GM23248 (cell line): Measurements from ENCODE around the gene GAMT. TPM values are rescaled to one million over a fixed set of nuclear protein-coding genes. Genes with fewer than 3 reads are reported as not detected.

Source experiments
- DNase-seq: peaks from one replicate; pipeline ENCODE4 v3.0.0-alpha.2; 2015
- H2AFZ ChIP-seq: fragments of 200-600 bp; sonication (generic); 2 replicates; pipeline ENCODE4 v1.6.1; 2016; ENCODE audit warnings: antibody characterized with exemption
- H3F3A ChIP-seq: fragments of 200-600 bp; sonication (generic); 2 replicates; pipeline ENCODE4 v1.6.1; 2016; ENCODE audit warnings: mild to moderate bottlenecking, antibody characterized with exemption, mixed run types; ENCODE audit not compliant: insufficient read depth
- H3K27ac ChIP-seq: fragments of 200-600 bp; sonication (generic); 2 replicates; pipeline ENCODE4 v1.5.1; 2016; ENCODE audit warnings: mild to moderate bottlenecking
- H3K27me3 ChIP-seq: fragments of 200-600 bp; sonication (generic); replicated peaks from 2 replicates; pipeline ENCODE4 v1.6.1; 2016; ENCODE audit warnings: mild to moderate bottlenecking; ENCODE audit not compliant: insufficient read depth
- H3K36me3 ChIP-seq: fragments of 200-600 bp; sonication (generic); 2 replicates; pipeline ENCODE4 v1.6.1; 2016; ENCODE audit warnings: low read depth, mild to moderate bottlenecking
- H3K4me1 ChIP-seq: fragments of 200-600 bp; sonication (generic); 2 replicates; pipeline ENCODE4 v1.6.1; 2016; ENCODE audit warnings: mild to moderate bottlenecking; ENCODE audit not compliant: insufficient read depth
- H3K4me2 ChIP-seq: fragments of 200-600 bp; sonication (generic); one replicate; pipeline ENCODE4 v1.6.1; 2016; ENCODE audit warnings: mild to moderate bottlenecking; ENCODE audit not compliant: unreplicated experiment
- H3K4me3 ChIP-seq: fragments of 200-600 bp; sonication (generic); 2 replicates; pipeline ENCODE4 v1.5.1; 2016; ENCODE audit warnings: mild to moderate bottlenecking
- H3K79me2 ChIP-seq: fragments of 200-600 bp; sonication (generic); 2 replicates; pipeline ENCODE4 v1.6.1; 2016; ENCODE audit warnings: mild to moderate bottlenecking; ENCODE audit not compliant: insufficient read depth
- H3K9ac ChIP-seq: fragments of 200-600 bp; sonication (generic); 2 replicates; pipeline ENCODE4 v1.6.1; 2016; ENCODE audit warnings: mild to moderate bottlenecking
- H3K9me2 ChIP-seq: fragments of 200-600 bp; sonication (generic); 2 replicates; pipeline ENCODE4 v1.6.1; 2016; ENCODE audit warnings: mixed run types, mild to moderate bottlenecking, moderate library complexity; ENCODE audit not compliant: insufficient read depth
- H3K9me3 ChIP-seq: fragments of 200-600 bp; sonication (generic); one replicate; pipeline ENCODE4 v1.6.1; 2017; ENCODE audit warnings: low read depth
- H4K20me1 ChIP-seq: fragments of 200-600 bp; sonication (generic); 2 replicates; pipeline ENCODE4 v1.6.0; 2016; ENCODE audit not compliant: insufficient read depth
- EZH2 ChIP-seq: fragments of 200-600 bp; sonication (generic); IDR thresholded peaks from 2 replicates; pipeline ENCODE4 v1.6.1; 2018; ENCODE audit warnings: antibody characterized with exemption, mild to moderate bottlenecking; ENCODE audit not compliant: insufficient read depth, poor library complexity, severe bottlenecking
- EZH2phosphoT487 ChIP-seq: fragments of 200-600 bp; sonication (generic); IDR thresholded peaks from 2 replicates; pipeline ENCODE4 v1.6.1; 2018; ENCODE audit warnings: antibody characterized with exemption, moderate library complexity, mild to moderate bottlenecking, low read depth; ENCODE audit not compliant: insufficient read depth
- WGBS, 2 experiments: methylation state at CpG; one replicate each; pipeline ENCODE4 v1.1.6; 2015 to 2017; ENCODE audit warnings: low lambda C conversion rate in 2 of 2, low coverage in 1 of 2; ENCODE audit errors: missing lambda C conversion rate in 2 of 2; 5-methylcytosine and 5-hydroxymethylcytosine counted together
- in situ Hi-C: fragments of 300-500 bp; cut with MboI; formaldehyde crosslinking; loops from 2 replicates; pipeline ENCODE4 v1.15.0; 2020
- polyA plus RNA-seq: library from polyadenylated mRNA; unstranded; fragments of >200 nt; fragmentation: Nextera tagmentation; extraction: Ambion mirVana; gene quantifications from 2 replicates; pipeline ENCODE4 v1.2.1, GENCODE V29; 2016
- total RNA-seq: library from RNA; depleted of rRNA; stranded (reverse); fragments of >200 nt; shearing (Covaris generic); gene quantifications from 2 replicates; pipeline ENCODE4 v1.2.3, GENCODE V29; 2014; rRNA removed

Gene GAMT
- total RNA-seq: 39.8 and 43.7 TPM in 2 replicates
- 40.1 and 43.1 TPM in 2 replicates for polyA plus RNA-seq

DNA sequence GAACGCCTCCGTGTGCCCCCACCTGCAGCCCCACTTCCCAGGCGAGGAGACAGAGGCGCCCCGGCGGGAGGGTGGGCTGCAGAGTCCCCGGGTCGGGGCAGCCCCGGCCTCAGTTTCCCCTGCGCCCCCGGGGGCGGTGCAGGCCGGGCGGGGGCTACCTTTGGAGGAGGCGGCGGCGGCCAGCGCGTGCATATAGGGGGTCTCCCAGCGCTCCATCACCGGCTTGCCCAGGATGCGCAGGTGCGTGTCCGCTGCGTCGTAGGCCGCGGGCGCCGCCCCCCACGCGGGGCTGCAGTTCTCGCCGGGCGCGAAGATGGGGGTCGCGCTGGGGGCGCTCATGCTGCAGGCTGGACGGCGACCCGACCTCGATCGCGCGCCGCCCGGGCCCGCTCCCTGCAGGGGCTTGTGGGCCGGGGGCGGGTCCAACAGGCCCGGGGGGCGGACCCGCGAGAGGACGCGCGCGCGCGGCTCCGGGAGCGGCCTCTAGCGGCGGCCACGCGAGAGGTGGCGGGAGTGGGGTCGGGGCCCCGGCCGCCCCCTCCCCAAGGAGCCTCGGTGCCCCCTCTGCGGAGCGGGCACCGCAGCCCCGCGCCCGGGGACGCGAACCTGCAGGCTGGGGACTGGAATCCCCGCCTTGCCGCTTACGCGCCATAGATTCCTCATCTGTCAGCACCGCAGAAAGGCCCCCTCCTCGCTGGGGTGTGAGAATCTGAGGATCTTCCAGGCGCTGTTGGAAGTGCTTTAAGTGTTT is at the start of gene GAMT:
Gene GAMT (minus strand): TSS at position 405 of the 751 bp plus-strand sequence. CDS start 66 bp downstream, at position 339.
- Histone ChIP-seq H3K9me3 (no peaks in the 10 kb centered on the region), H3K4me2 (peak within 1 kb of the TSS; percentile 87), H3F3A (no peaks in the 10 kb centered on the region), H3K27me3 (no peaks in the 10 kb centered on the region), H3K36me3 (no peaks in the 10 kb centered on the region), H2AFZ (peak within 1 kb of the TSS; percentile 65), H3K9me2 (no peaks in the 10 kb centered on the region), H3K4me1 (0 out of 2 replicates have a peak, but pooled peaks cover 4% of the 10 kb centered on the region), H3K4me3 (peak within 1 kb of the TSS; percentile 80), H4K20me1 (no peaks in the 10 kb centered on the region), H3K79me2 (no peaks in the 10 kb centered on the region), H3K27ac (no peak within 1 kb of the TSS), H3K9ac (peak within 1 kb of the TSS; percentile 61)
- in situ Hi-C loops: no loop called here
- TF ChIP-seq EZH2: no peak
- no peak for TF ChIP-seq EZH2phosphoT487
- 3 to 4% methylated on average over 33 to 48 of the region's 87 CpGs for WGBS, 2 experiments
- DNase-seq: peak; percentile 72

- peak within 1 kb of the TSS; percentile 33 for H2AFZ ChIP-seq
- H3K27me3 ChIP-seq: peaks cover 28% of the 10 kb centered on the region
- H3K9me2 ChIP-seq: no peaks in the 10 kb centered on the region
- H3K4me3 ChIP-seq: peak within 1 kb of the TSS; percentile 40; the same call in 1 of the 2 replicates
- H3K27ac ChIP-seq: no peak within 1 kb of the TSS
- H4K20me1 ChIP-seq: no peaks in the 10 kb centered on the region
- TF ChIP-seq EZH2: peak; percentile 4
- no peak for TF ChIP-seq EZH2phosphoT487
- in situ Hi-C loops: no loop called here
- H3K9me3 ChIP-seq: no peaks in the 10 kb centered on the region
- no peaks in the 10 kb centered on the region for H3K36me3 ChIP-seq
- peaks cover 12% of the 10 kb centered on the region; the same call in 1 of the 2 replicates for H3F3A ChIP-seq
- no peaks in the 10 kb centered on the region for H3K4me1 ChIP-seq
- no peak within 1 kb of the TSS for H3K4me2 ChIP-seq
- no peaks in the 10 kb centered on the region for H3K79me2 ChIP-seq
- WGBS, 2 experiments: 5 to 7% methylated on average over 42 to 46 of the region's 74 CpGs
- DNase-seq: peak; percentile 69
- no peak within 1 kb of the TSS for H3K9ac ChIP-seq
These were observed 48.4 kb upstream of the GAMT start, which contains the start of gene APC2 for GRCh38 chr19:1449467-1450442. Gene APC2, plus strand, starts transcription at chr19:1450121. Its CDS starts 2,881 bp downstream, at chr19:1453002.

- H3K79me2 ChIP-seq: no peaks in the 10 kb centered on the region
These were observed 46.6 kb upstream of the GAMT start for GRCh38 chr19:1447944-1448343.

DNA sequence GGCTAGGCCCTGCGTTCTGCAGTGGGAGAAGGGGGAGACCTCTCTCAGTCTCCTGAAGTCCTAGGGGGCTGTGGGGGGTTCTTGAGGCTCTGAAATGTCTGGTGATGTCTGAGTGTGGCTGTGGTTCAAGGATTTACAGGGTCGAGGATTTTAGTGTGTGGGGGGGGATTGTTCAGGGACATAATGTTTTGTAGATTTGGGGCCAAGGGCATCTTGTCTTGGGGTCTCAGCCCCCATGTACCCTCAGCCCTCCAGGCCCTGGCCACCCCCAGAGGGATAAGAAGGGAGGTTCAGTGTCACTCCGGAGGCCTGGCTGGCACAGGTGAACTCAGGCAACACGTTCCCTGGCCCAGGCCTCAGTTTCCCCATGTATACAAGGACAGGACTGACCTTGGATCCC is 46.2 kb upstream of the GAMT start:
- DNase-seq: no peak
- WGBS, 2 experiments: 14 to 23% methylated on average over 4 of the region's 4 CpGs
- no peak overlapping the region for H3K4me2 ChIP-seq

More at GRCh38 chr19:1447944-1448343, 46.6 kb upstream of the GAMT start:
- Histone ChIP-seq H3K9me2 (no peaks in the 10 kb centered on the region), H3K36me3 (no peaks in the 10 kb centered on the region), H3K27ac (no peak overlapping the region), H3F3A (peaks cover 20% of the 10 kb centered on the region), H3K4me2 (no peak overlapping the region), H3K27me3 (peaks cover 28% of the 10 kb centered on the region), H4K20me1 (no peaks in the 10 kb centered on the region), H3K9ac (no peak overlapping the region), H3K4me1 (no peaks in the 10 kb centered on the region), H3K4me3 (no peak overlapping the region), H3K9me3 (no peaks in the 10 kb centered on the region), H2AFZ (no peak overlapping the region)
- in situ Hi-C loops: no loop called here
- 91 to 92% methylated on average over 9 of the region's 9 CpGs for WGBS, 2 experiments
- no peak for TF ChIP-seq EZH2
- no peak for TF ChIP-seq EZH2phosphoT487
- DNase-seq: no peak

More for the DNA sequence above, 46.2 kb upstream of the GAMT start:
- H3K4me1 ChIP-seq: no peaks in the 10 kb centered on the region
- no peak overlapping the region for H2AFZ ChIP-seq
- H3K27me3 ChIP-seq: peaks cover 28% of the 10 kb centered on the region
- H3K9ac ChIP-seq: no peak overlapping the region
- no peak overlapping the region for H3K27ac ChIP-seq
- H3K36me3 ChIP-seq: peaks cover under 1% of the 10 kb centered on the region; the same call in 1 of the 2 replicates
- TF ChIP-seq EZH2: no peak
- TF ChIP-seq EZH2phosphoT487: no peak
- H3F3A ChIP-seq: peaks cover 25% of the 10 kb centered on the region
- H3K9me2 ChIP-seq: no peaks in the 10 kb centered on the region
- in situ Hi-C loops: no loop called here
- H3K9me3 ChIP-seq: no peaks in the 10 kb centered on the region
- H4K20me1 ChIP-seq: no peaks in the 10 kb centered on the region
- H3K79me2 ChIP-seq: no peaks in the 10 kb centered on the region
- no peak overlapping the region for H3K4me3 ChIP-seq
